ENCODE measurements around the gene BPIFA2. TPM values are rescaled to one million over a fixed set of nuclear protein-coding genes. Genes with fewer than 3 reads are reported as not detected.

The BPIFA2 gene
- total RNA-seq, 4 donors from 2014 or later: not detected

DNA sequence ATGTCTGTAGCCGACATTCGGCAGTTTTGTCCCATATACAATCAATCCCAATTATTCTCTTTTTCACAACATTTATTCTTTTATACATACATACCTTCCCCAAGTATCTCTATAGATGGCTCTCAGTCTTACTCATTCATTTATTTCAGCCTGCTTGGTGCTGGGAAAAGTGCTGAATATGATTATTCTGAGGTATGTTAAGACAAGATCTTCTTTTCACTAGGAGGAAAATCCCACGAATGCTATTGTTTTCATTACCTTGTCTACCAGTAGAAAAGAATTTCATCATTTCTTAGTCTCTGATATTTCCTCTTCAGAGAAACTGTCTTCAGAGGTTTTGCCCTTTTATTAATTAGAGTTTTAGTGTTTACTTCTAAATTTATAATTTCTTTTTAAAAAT, 35.5 kb downstream of the BPIFA2 start:
- TF ChIP-seq, protein P1, sequence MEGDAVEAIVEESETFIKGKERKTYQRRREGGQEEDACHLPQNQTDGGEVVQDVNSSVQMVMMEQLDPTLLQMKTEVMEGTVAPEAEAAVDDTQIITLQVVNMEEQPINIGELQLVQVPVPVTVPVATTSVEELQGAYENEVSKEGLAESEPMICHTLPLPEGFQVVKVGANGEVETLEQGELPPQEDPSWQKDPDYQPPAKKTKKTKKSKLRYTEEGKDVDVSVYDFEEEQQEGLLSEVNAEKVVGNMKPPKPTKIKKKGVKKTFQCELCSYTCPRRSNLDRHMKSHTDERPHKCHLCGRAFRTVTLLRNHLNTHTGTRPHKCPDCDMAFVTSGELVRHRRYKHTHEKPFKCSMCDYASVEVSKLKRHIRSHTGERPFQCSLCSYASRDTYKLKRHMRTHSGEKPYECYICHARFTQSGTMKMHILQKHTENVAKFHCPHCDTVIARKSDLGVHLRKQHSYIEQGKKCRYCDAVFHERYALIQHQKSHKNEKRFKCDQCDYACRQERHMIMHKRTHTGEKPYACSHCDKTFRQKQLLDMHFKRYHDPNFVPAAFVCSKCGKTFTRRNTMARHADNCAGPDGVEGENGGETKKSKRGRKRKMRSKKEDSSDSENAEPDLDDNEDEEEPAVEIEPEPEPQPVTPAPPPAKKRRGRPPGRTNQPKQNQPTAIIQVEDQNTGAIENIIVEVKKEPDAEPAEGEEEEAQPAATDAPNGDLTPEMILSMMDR (IDR thresholded peaks at IDR 0.05; ENCODE audit: low read depth): no peak

DNA sequence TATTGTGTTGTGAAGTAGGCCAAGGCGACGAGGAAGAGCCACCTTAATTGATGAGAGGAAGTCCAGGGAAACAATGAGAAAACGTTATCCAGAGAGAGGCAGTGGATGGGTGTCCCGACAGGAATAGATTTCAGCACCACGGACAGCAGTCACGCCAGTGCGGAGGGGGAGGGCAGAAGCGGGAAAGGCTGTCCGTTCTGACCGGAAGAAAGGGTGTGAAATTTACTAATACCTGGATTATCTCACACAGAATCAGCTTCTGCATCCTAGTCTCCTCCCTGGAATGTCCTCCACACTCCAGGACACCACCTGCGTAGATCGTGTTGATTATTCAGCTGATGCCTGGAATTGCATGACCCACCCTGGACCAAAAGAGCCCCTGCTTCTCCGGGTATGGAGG, 41.8 kb downstream of the BPIFA2 start:
- TF ChIP-seq, protein P1 (IDR thresholded peaks at IDR 0.05; ENCODE audit: low read depth): no peak

DNA sequence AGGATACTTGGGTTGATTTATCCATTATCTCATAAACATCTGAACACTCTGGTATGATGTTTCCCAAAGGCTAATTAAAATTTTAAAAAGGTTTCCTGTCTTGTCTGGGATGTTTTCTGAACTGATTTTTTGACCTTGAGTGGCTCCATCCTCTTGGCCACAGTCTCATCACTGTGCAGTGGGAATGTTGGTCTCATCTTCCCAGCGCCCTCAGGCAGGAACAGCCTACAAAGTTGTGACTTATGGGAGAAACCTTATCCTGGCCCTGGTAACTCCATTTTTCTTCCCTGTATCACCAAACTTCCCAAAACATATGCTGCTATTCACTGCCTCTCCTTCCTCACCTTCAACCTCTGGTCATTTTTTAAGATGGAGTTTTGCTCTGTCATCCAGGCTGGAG, 42.4 kb downstream of the BPIFA2 start:
- TF ChIP-seq, protein P1 (IDR thresholded peaks at IDR 0.05; ENCODE audit: low read depth): no peak

DNA sequence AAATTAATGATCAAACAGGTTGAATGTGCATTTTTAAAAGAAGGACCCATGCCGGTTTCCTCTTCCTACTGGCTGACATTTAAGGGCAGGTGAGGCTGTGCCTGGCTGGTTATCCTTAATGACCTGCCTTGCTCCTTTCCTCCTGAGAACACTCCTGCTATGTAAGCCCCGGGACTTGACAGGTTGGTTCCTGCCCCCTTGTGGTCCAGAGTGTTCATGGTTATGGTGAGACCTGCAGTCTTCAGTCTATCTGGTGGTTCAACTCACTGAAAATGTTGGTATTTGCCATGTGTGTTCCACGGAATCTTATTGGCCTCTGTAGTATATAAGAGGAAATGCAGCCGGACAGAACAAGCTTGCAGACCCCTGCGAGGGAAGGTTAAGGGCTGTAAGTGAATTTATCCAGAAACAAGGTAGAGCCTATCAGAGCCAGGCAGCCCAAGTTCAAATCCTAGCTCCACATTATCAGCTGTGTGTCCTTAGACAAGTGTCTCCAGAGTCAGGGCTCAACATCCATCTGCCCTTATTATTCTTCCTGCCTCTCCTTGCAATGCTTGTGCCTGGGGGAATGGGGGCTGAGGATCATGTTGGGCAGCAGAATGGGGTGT, 44.0 kb downstream of the BPIFA2 start:
- TF ChIP-seq, protein P1 (IDR thresholded peaks at IDR 0.05; ENCODE audit: low read depth): no peak

DNA sequence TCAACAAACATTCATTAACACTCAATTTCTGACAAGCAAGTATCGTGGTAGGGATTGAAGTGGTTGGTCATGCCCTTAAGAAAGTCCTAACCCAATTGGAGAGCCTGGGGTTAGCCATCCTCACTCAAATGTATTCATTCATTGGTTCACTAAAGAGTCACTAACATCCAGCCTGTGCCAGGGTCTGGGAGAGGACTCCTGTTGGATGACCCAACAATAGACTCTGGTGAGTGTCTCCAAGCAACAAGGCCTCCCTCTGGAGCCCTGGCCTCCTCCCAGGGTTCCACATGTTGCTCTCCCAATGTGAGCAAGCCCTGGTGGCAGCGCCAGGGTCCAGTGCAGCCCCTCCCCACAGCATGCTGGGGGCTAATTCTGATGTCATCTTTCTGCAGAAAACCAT, 49.1 kb downstream of the BPIFA2 start, which contains the start of gene BPIFA3:
Gene BPIFA3 (plus strand): TSS at position 301 of the 400 bp plus-strand sequence. CDS start 185 bp downstream, outside the sequence.
- TF ChIP-seq, protein P1 (IDR thresholded peaks at IDR 0.05; ENCODE audit: low read depth): no peak

DNA sequence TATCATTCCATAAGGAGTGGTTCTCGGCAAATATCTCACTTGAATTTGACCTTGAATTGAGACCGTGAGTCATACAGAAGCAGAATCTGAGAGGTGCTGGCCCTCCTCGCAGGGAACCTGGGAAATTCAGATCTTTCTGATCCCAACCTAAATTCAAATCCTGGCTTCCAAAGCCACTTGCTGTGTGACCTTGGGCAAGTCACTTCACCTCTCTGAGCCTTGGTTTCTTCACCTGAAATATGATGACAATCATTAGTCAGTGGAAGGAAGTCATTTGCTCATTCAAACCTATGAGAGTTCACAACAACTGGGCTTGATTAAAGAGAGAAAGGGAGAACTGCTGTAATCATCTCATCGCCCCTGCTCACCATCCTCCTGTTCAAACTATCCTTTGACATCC, 56.4 kb downstream of the BPIFA2 start:
- TF ChIP-seq, protein P1 (IDR thresholded peaks at IDR 0.05; ENCODE audit: low read depth): no peak

DNA sequence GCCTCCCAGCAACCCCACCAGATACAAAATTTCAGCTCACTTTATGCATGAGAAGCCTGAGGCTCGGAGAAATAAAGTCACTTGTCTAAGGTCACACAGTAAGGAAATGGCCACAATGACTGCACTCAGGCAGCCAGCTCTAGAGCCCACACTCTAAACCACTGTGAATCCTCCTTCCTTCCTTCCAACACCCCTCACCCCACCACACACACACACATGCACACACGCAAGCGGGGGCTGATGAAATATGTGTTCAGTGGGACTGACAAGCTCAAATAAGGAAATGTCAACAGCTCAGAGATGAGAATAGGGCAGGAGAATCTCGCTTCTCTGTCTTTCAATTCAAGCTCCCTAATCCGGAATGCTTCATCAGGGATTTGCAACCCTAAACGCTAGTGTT, 61.9 kb downstream of the BPIFA2 start:
- TF ChIP-seq, protein P1 (IDR thresholded peaks at IDR 0.05; ENCODE audit: low read depth): no peak

Other genes starting within 250 kb of the BPIFA2 start
- gene SUN5, start 163.7 kb upstream of the BPIFA2 start, total RNA-seq: not detected
- gene BPIFB2, start 160.5 kb upstream of the BPIFA2 start, total RNA-seq: not detected
- not detected for gene BPIFB6, start 136.5 kb upstream of the BPIFA2 start, total RNA-seq
- not detected for gene BPIFB3, start 114.3 kb upstream of the BPIFA2 start, total RNA-seq
- gene BPIFB4, start 88.5 kb upstream of the BPIFA2 start, total RNA-seq: not detected
- gene BPIFA3, start 49.2 kb downstream of the BPIFA2 start, total RNA-seq: not detected
- gene BPIFA1, start 67.8 kb downstream of the BPIFA2 start, total RNA-seq: not detected
- not detected for gene BPIFB1, start 115.1 kb downstream of the BPIFA2 start, total RNA-seq
- 10 to 100 TPM; 14.5 to 26.0 (median 16.3) TPM for gene CDK5RAP1, start 233.4 kb downstream of the BPIFA2 start, total RNA-seq